Keratinocyte (primary cell): ENCODE results near the gene SEPTIN5.

ENCODE experiments used
- CTCF ChIP-seq, 3 experiments: IDR thresholded peaks in 1 of 3; conservative IDR thresholded peaks in 1 of 3; optimal IDR thresholded peaks in 1 of 3; 2 replicates in 2 of 3; 3 replicates in 1 of 3; pipeline versions ENCODE3 to v1.5.1; 2011; ENCODE audit warnings: low read length in 3 of 3, mild to moderate bottlenecking in 3 of 3, moderate library complexity in 2 of 3, control low read depth in 1 of 3, inconsistent platforms in 1 of 3; ENCODE audit not compliant: insufficient read depth in 2 of 3; ENCODE audit errors: extremely low read depth in 1 of 3
- EZH2 ChIP-seq: IDR thresholded peaks from one replicate; pipeline ENCODE4 v1.6.1; 2012; ENCODE audit warnings: inconsistent platforms, mild to moderate bottlenecking, low read length, moderate library complexity

- TF ChIP-seq EZH2 (no peak), CTCF (optimal IDR thresholded peaks at IDR 0.05 in 1 of 3, IDR thresholded peaks at IDR 0.05 in 1 of 3, conservative IDR thresholded peaks at IDR 0.05 in 1 of 3; ENCODE audit: extremely low read depth in 1 of 3, insufficient read depth in 2 of 3, low read length in 3 of 3) (no peak)
Measured at GRCh38 chr22:19668748-19669147, 45.6 kb upstream of the SEPTIN5 start.
